HEK293 (cell line): ENCODE results near the gene CDC42BPA.

Source experiments
- CTCF ChIP-seq: fragments of 450-650 bp; formaldehyde crosslinking; IDR thresholded peaks from 2 replicates; pipeline ENCODE4 v1.5.1; 2016; ENCODE audit warnings: missing biosample characterization, missing genetic modification characterization
- EGR2 ChIP-seq: fragments of 450-650 bp; formaldehyde crosslinking; IDR thresholded peaks from 2 replicates; pipeline ENCODE4 v1.5.1; 2016; ENCODE audit warnings: low read depth, missing biosample characterization, missing genetic modification characterization
- KLF16 ChIP-seq: fragments of 450-650 bp; formaldehyde crosslinking; IDR thresholded peaks from 2 replicates; pipeline ENCODE4 v1.5.1; 2017; ENCODE audit warnings: missing biosample characterization, missing genetic modification characterization
- OSR2 ChIP-seq: fragments of 450-650 bp; formaldehyde crosslinking; IDR thresholded peaks from 2 replicates; pipeline ENCODE4 v1.5.1; 2016; ENCODE audit warnings: missing biosample characterization, missing genetic modification characterization
- ZBTB1 ChIP-seq: fragments of 450-650 bp; formaldehyde crosslinking; IDR thresholded peaks from 2 replicates; pipeline ENCODE4 v1.5.1; 2016; ENCODE audit warnings: missing biosample characterization, missing genetic modification characterization
- ZBTB7A ChIP-seq: fragments of 450-650 bp; formaldehyde crosslinking; IDR thresholded peaks from 2 replicates; pipeline ENCODE4 v1.5.1; 2016; ENCODE audit warnings: low read depth, missing biosample characterization, missing genetic modification characterization
- ZNF274 ChIP-seq, 2 experiments: fragments of 200-500 bp in 1 of 2; fragments of 450-650 bp in 1 of 2; sonication (Bioruptor generic) in 1 of 2; formaldehyde crosslinking in 1 of 2; IDR thresholded peaks; 2 replicates each; pipeline versions ENCODE4 v1.5.1 to v1.6.1; 2014 to 2016; ENCODE audit warnings: borderline replicate concordance in 1 of 2, inconsistent platforms in 1 of 2, low read length in 1 of 2, missing biosample characterization in 1 of 2, missing genetic modification characterization in 1 of 2
- ZNF785 ChIP-seq: fragments of 450-650 bp; formaldehyde crosslinking; IDR thresholded peaks from 2 replicates; pipeline ENCODE4 v1.5.1; 2016; ENCODE audit warnings: missing biosample characterization, missing genetic modification characterization
- ZNF792 ChIP-seq: fragments of 450-650 bp; formaldehyde crosslinking; IDR thresholded peaks from 2 replicates; pipeline ENCODE4 v1.5.1; 2016; ENCODE audit warnings: missing biosample characterization, missing genetic modification characterization
- ZSCAN16 ChIP-seq: fragments of 450-650 bp; formaldehyde crosslinking; IDR thresholded peaks from 2 replicates; pipeline ENCODE4 v1.5.1; 2016; ENCODE audit warnings: missing biosample characterization, missing genetic modification characterization
- ZSCAN18 ChIP-seq: fragments of 450-650 bp; formaldehyde crosslinking; IDR thresholded peaks from 2 replicates; pipeline ENCODE4 v1.5.1; 2016; ENCODE audit warnings: missing biosample characterization, missing genetic modification characterization

- TF ChIP-seq CTCF (tag by site-specific recombination) (no peak), ZNF274 (IDR thresholded peaks at IDR 0.05; ENCODE audit: low read length) (no peak), ZNF274 (tag by site-specific recombination; IDR thresholded peaks at IDR 0.05; ENCODE audit: borderline replicate concordance) (no peak), EGR2 (tag by site-specific recombination) (no peak), ZBTB7A (tag by site-specific recombination) (no peak), KLF16 (tag by site-specific recombination) (no peak), OSR2 (tag by site-specific recombination) (no peak), ZBTB1 (tag by site-specific recombination) (no peak), ZSCAN18 (tag by site-specific recombination) (no peak), ZNF792 (tag by site-specific recombination) (no peak), ZSCAN16 (tag by site-specific recombination) (no peak), ZNF785 (tag by site-specific recombination) (no peak)
Observed at GRCh38 chr1:227227761-227228160, 90.5 kb downstream of the CDC42BPA start.
